Measurements from ENCODE around the gene PRMT1.

DNA sequence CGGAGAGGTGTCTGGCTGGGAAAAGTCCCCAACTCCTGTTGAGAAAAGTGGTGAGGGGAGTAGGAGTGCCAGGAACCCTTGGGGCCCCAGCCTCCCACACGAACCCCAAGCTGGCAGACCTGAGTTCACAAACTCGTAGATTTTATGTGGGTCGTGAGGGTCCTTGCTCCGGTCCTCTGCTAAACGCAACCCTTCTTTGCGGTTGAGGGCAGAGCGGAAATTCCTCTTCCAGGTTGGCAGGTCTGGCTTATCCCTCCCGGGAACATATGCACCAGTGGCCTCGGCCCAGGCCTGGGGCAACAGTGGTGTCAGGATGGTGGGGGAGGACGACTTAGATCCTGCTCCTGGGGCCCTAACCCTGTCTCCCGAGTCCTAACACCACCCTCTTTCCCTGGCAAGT is 13.8 kb upstream of the PRMT1 start:
- TF ChIP-seq RFX5 (IDR thresholded peaks at IDR 0.05; ENCODE audit: low read depth, low read length) (no peak), PCBP1 (IDR thresholded peaks at IDR 0.05; ENCODE audit: borderline replicate concordance, low read depth, low read length) (no peak), ZNF879 (CRISPR knock-in tag; IDR thresholded peaks at IDR 0.05) (no peak), ZNF253 (CRISPR knock-in tag; IDR thresholded peaks at IDR 0.05; ENCODE audit: borderline replicate concordance) (no peak), ZNF24 (IDR thresholded peaks at IDR 0.05) (no peak), CEBPB (IDR thresholded peaks at IDR 0.05; ENCODE audit: borderline replicate concordance, low read depth, low read length) (no peak)
- TF ChIP-seq, protein P1, sequence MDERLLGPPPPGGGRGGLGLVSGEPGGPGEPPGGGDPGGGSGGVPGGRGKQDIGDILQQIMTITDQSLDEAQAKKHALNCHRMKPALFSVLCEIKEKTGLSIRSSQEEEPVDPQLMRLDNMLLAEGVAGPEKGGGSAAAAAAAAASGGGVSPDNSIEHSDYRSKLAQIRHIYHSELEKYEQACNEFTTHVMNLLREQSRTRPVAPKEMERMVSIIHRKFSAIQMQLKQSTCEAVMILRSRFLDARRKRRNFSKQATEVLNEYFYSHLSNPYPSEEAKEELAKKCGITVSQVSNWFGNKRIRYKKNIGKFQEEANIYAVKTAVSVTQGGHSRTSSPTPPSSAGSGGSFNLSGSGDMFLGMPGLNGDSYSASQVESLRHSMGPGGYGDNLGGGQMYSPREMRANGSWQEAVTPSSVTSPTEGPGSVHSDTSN (CRISPR knock-in tag; IDR thresholded peaks at IDR 0.05) = no peak
- TF ChIP-seq, protein P2, sequence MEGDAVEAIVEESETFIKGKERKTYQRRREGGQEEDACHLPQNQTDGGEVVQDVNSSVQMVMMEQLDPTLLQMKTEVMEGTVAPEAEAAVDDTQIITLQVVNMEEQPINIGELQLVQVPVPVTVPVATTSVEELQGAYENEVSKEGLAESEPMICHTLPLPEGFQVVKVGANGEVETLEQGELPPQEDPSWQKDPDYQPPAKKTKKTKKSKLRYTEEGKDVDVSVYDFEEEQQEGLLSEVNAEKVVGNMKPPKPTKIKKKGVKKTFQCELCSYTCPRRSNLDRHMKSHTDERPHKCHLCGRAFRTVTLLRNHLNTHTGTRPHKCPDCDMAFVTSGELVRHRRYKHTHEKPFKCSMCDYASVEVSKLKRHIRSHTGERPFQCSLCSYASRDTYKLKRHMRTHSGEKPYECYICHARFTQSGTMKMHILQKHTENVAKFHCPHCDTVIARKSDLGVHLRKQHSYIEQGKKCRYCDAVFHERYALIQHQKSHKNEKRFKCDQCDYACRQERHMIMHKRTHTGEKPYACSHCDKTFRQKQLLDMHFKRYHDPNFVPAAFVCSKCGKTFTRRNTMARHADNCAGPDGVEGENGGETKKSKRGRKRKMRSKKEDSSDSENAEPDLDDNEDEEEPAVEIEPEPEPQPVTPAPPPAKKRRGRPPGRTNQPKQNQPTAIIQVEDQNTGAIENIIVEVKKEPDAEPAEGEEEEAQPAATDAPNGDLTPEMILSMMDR (CRISPR knock-in tag; IDR thresholded peaks at IDR 0.05) = no peak
- TF ChIP-seq, protein P3, sequence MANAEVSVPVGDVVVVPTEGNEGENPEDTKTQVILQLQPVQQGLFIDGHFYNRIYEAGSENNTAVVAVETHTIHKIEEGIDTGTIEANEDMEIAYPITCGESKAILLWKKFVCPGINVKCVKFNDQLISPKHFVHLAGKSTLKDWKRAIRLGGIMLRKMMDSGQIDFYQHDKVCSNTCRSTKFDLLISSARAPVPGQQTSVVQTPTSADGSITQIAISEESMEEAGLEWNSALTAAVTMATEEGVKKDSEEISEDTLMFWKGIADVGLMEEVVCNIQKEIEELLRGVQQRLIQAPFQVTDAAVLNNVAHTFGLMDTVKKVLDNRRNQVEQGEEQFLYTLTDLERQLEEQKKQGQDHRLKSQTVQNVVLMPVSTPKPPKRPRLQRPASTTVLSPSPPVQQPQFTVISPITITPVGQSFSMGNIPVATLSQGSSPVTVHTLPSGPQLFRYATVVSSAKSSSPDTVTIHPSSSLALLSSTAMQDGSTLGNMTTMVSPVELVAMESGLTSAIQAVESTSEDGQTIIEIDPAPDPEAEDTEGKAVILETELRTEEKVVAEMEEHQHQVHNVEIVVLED (CRISPR knock-in tag; IDR thresholded peaks at IDR 0.05; ENCODE audit: borderline replicate concordance) = no peak

Measured in HepG2 (cell line).